Skeletal muscle satellite cell (primary cell): ENCODE measurements around the gene MVB12B.

Source experiments
- H3K27me3 ChIP-seq: 2 replicates; pipeline ENCODE4 v1.7.0; 2013; ENCODE audit warnings: low read length; ENCODE audit not compliant: control insufficient read depth, insufficient read depth
- H3K36me3 ChIP-seq: 2 replicates; pipeline ENCODE4 v1.7.0; 2013; ENCODE audit warnings: mild to moderate bottlenecking, control low read depth, low read length; ENCODE audit not compliant: insufficient read depth
- H3K4me1 ChIP-seq: 2 replicates; pipeline ENCODE4 v1.7.0; 2013; ENCODE audit warnings: low read length; ENCODE audit not compliant: control insufficient read depth, insufficient read depth
- H3K4me2 ChIP-seq: 2 replicates; pipeline ENCODE4 v1.7.0; 2013; ENCODE audit warnings: mild to moderate bottlenecking, low read length
- H3K4me3 ChIP-seq: 2 replicates; pipeline ENCODE4 v1.7.0; 2013; ENCODE audit warnings: low read length
- H3K9ac ChIP-seq: 2 replicates; pipeline ENCODE4 v1.7.0; 2013; ENCODE audit warnings: mild to moderate bottlenecking, low read depth, low read length, moderate library complexity
- H3K9me3 ChIP-seq: replicated peaks from 2 replicates; pipeline ENCODE4 v1.7.0; 2013; ENCODE audit warnings: mild to moderate bottlenecking, control low read depth, low read length

The MVB12B gene

DNA sequence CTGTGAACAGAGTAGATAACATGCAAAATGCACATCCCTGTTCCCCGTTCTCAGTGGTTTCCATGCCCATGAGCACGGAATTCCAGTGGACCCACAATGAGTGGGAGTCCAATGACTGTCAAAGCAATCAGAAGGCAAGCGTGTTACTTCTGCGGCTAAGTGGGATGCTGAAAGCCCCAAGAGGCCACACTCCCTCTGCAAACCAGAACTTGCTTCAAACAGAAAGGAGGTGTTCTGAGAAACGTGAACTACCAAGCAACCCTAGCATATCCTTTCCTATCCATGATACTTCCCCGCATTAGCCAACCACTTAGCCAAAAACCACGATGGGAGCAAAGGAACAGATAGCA, 21.7 kb upstream of the MVB12B start:
- Histone ChIP-seq H3K27me3 (peaks cover 56% of the 10 kb centered on the region), H3K4me3 (no peak overlapping the region), H3K4me2 (no peak overlapping the region), H3K9me3 (no peaks in the 10 kb centered on the region), H3K36me3 (no peaks in the 10 kb centered on the region), H3K4me1 (no peaks in the 10 kb centered on the region), H3K9ac (no peak overlapping the region)

DNA sequence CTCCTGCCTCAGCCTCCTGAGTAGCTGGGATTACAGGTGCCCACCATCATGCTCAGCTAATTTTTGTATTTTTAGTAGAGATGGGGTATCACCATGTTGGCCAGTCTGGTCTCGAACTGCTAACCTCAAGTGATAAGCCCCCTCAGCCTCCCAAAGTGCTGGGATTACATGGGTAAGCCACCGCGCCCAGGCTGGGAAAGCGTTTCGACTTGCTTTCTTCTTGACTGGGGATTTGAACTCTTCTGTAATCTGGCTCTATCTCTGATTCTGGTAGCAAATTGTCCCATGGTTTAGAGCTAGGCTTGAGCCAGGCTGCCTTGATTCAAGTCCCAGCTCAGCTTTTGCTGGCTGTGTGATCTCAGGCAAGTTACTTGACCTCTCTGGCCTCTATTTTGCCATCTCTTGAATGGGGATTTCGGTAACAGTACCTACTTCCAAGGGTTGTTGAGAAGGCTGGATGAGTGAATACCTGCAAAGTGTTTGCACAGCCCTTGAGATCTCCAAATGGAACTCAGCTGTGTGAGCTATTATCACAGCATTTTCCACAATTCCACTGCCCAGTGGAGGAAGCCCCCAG, 20.5 kb upstream of the MVB12B start:
- Histone ChIP-seq H3K36me3 (no peaks in the 10 kb centered on the region), H3K9ac (no peak overlapping the region), H3K4me1 (no peaks in the 10 kb centered on the region), H3K9me3 (no peaks in the 10 kb centered on the region), H3K4me3 (no peak overlapping the region), H3K4me2 (no peak overlapping the region), H3K27me3 (peaks cover 52% of the 10 kb centered on the region)

DNA sequence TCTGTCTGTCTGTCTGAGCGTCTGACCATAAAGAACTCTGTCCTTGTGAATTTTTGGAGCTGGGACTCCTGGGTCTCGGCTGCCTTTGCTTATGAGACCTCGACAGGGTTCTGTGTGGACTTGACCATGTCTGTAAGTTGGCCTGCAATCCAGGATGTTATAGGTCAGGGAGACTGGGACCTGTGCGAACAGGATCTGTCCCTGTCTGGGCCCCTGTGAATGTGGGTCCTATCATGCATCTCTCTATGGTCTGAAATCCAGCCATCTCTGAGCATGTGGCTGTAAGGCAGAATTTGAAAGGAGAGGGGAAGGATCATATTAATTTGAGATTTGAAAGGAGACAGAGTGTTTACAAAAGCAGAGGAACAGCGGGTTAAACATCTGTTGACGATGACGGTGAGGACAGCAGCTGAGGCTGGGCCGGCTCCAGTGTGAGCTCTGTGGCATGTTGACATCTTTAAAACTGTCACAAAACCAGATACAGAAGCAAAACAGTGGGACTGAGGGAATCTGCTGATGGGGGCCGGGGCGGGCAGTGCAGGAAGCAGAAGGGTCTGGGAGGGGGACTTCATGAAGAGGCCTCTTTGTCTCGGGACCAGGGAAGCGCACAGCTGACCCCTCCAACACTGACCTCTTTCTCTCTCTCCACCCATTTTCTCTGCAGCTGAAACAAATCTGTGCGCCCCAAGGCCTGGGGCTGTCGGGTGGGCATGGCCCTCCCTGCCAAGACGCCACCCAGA, 19.1 kb upstream of the MVB12B start:
- Histone ChIP-seq H3K4me3 (no peak overlapping the region), H3K36me3 (no peaks in the 10 kb centered on the region), H3K9ac (no peak overlapping the region)

DNA sequence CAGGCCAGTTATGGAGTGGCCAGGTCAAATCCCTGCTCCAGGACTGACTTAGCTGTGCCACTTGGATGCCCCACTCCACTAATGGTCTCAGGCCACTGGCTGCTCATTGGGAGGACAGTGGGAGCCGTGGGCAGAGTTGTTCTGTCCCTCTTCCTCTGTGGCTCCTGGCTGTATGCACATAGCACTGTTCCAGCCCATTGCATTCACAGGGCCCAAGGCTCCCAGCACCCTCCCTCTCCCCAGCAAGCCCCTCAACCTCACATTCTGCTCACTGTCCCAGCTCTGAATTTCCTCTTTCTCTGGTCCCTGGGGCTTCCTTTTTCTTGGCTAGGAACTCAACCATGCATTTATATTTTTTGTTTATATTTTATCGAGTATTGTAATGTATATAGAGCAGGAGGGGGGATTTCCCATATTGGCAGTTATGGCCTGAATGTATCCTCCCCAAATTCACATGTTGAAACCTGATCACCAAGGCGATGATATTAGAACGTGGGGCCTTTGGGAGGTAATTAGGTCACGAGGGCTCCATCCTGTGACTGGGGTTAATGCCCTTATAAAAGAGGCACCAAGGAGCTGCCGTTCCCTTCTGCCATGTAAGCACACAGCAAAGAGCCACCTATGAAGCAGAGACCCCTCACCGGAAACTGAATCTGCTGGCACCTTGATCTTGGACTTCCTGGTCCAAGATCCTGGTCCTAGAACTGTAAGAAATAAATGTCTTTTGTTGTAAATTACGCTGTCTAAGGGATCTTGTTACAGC, 17.0 kb upstream of the MVB12B start:
- no peaks in the 10 kb centered on the region for H3K36me3 ChIP-seq
- H3K4me2 ChIP-seq, result no peak overlapping the region
- H3K9me3 ChIP-seq, result no peaks in the 10 kb centered on the region
- H3K27me3 ChIP-seq, result peaks cover 54% of the 10 kb centered on the region
- no peaks in the 10 kb centered on the region for H3K4me1 ChIP-seq
- no peak overlapping the region for H3K4me3 ChIP-seq
- H3K9ac ChIP-seq, result no peak overlapping the region

More for the DNA sequence above, 19.1 kb upstream of the MVB12B start:
- Histone ChIP-seq H3K4me1 (no peaks in the 10 kb centered on the region), H3K4me2 (no peak overlapping the region), H3K9me3 (no peaks in the 10 kb centered on the region), H3K27me3 (peaks cover 55% of the 10 kb centered on the region)

DNA sequence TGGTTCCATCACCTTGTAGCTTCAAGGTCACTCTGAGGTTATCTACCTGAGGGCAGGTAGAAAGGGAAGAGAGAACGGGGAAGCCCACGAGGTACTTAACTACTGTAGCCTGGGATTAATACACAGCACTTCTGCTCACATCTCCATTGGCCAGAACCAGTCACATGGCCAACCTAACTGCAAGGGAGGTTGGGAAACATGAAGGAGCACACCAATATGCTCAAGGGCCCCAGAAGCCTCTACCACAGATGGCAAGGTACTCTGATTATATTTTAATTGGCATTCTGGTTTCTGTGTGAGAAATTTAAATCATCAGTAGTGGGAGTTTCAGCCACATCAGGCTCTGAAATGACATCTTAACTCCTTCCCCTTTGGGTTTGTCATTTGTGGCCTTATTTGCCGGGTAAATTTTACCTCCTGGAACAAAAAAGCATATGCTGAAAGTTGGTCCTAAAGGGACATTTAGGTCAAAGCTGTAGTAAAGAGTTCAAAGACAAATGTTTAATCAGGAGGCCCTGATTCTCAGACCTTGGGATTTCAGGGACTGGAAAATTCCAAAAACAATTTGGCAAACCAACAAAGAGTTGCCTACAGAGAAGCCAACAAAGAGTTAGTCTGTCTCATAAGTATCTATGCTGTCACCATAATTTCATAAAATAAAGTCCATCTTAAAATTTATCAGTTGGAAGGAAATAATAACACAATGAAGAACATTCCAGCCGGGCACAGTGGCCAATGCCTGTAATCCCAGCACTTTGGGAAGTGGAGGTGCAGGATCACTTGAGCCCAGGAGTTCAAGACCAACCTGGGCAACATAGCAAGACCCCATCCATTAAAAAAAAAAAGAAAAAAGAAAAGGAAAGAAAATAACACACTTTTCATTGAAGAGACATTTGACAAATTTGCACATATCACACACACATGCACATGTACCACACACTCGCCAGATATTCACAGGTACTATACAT, 13.8 kb upstream of the MVB12B start:
- Histone ChIP-seq H3K9me3 (no peaks in the 10 kb centered on the region), H3K4me3 (no peak overlapping the region), H3K4me1 (no peaks in the 10 kb centered on the region), H3K4me2 (no peak overlapping the region), H3K27me3 (peaks cover 45% of the 10 kb centered on the region), H3K36me3 (no peaks in the 10 kb centered on the region), H3K9ac (no peak overlapping the region)

DNA sequence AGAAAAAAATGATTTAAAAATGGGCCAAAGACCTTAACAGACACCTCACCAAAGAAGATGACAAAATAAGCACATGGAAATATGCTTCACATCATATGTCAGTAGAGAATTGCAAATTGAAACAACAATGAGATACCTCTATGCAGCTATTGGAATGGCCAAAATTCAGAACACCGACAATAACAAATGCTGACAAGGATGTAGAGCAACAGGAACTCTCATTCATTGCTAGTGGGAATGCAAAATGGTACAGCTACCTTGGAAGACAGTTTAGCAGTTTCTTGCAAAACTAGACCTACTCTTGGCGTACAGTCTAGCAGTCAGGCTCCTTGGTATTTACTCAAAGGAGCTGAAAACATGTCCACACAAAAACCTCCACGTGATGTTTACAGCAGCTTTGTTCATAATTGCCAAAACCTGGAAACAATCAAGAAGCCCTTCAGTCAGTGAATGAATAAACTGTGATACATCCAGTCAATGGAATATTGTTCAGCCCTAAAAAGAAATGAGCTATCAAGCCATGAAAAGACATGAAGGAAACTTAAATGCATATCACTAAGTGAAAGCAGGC, 10.5 kb upstream of the MVB12B start:
- Histone ChIP-seq H3K4me2 (no peak overlapping the region), H3K4me3 (no peak overlapping the region), H3K9ac (no peak overlapping the region), H3K27me3 (peaks cover 34% of the 10 kb centered on the region), H3K36me3 (no peaks in the 10 kb centered on the region), H3K9me3 (no peaks in the 10 kb centered on the region), H3K4me1 (no peaks in the 10 kb centered on the region)

DNA sequence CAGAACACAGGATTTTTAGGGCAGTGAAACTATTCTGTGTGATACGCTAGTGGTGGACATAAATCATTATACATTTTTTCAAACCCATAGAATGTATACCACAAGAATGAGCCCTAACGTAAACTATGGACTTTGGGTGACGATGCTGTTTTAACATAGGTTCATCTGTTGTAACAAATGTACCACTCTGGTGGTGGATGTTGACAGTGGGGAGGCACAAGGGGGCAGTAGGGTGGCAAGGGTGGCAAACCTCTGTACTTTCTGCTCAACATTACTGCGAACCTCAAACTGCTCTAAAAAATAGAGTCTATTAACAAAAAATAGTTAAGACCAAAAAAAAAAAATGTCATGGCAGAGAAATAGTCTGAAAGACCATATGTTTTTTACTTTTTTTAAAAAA, 9.1 kb upstream of the MVB12B start:
- Histone ChIP-seq H3K9me3 (no peaks in the 10 kb centered on the region), H3K4me1 (no peaks in the 10 kb centered on the region), H3K36me3 (no peaks in the 10 kb centered on the region)

DNA sequence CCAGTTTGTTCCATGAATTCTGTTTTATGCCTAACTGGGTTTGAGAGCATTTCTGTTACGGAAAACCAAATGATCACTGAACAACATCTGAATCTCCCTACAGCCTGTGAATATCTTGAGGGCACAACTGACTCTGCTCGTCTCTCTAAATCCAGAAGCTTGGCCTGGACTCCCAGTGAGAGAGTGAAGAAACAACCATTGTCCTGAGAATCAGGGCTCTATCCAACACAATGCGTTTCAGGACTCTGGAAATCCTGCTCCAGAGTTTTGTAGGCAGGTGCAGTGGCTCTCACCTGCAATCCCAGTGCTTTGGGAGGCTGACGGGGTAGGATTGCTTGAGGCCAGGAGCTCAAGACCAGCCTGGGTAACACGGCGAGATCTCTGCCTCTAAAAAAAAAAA, 7.8 kb upstream of the MVB12B start:
- Histone ChIP-seq H3K4me2 (no peak overlapping the region), H3K9me3 (no peaks in the 10 kb centered on the region), H3K9ac (no peak overlapping the region)

More for the DNA sequence above, 9.1 kb upstream of the MVB12B start:
- Histone ChIP-seq H3K4me3 (no peak overlapping the region), H3K9ac (no peak overlapping the region), H3K27me3 (peaks cover 31% of the 10 kb centered on the region), H3K4me2 (no peak overlapping the region)

DNA sequence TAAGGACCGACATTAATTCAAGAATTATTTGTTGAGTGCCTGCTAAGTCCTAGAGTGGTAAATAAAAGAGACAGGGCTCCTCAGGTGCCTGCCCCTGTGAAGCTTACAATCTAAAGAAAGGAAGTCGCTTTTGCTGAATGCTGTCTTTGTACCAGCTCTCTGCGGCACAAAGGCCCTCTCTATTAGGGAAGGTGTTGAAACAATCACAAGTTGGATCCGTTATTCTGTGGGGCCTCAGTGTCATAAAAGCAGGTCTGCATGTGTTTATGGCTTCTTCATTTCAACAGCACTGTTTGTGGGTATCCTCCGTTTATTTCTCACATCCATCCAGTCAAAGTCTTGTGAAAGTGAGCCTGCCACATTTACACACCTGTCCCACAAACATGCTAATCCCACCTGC, 7.0 kb upstream of the MVB12B start:
- Histone ChIP-seq H3K4me1 (no peaks in the 10 kb centered on the region), H3K4me2 (no peak overlapping the region), H3K9ac (no peak overlapping the region), H3K36me3 (no peaks in the 10 kb centered on the region), H3K9me3 (no peaks in the 10 kb centered on the region), H3K27me3 (peaks cover 21% of the 10 kb centered on the region), H3K4me3 (no peak overlapping the region)

More for the DNA sequence above, 7.8 kb upstream of the MVB12B start:
- no peaks in the 10 kb centered on the region for H3K4me1 ChIP-seq
- H3K27me3 ChIP-seq, result peaks cover 21% of the 10 kb centered on the region
- H3K4me3 ChIP-seq, result no peak overlapping the region
- H3K36me3 ChIP-seq, result no peaks in the 10 kb centered on the region

DNA sequence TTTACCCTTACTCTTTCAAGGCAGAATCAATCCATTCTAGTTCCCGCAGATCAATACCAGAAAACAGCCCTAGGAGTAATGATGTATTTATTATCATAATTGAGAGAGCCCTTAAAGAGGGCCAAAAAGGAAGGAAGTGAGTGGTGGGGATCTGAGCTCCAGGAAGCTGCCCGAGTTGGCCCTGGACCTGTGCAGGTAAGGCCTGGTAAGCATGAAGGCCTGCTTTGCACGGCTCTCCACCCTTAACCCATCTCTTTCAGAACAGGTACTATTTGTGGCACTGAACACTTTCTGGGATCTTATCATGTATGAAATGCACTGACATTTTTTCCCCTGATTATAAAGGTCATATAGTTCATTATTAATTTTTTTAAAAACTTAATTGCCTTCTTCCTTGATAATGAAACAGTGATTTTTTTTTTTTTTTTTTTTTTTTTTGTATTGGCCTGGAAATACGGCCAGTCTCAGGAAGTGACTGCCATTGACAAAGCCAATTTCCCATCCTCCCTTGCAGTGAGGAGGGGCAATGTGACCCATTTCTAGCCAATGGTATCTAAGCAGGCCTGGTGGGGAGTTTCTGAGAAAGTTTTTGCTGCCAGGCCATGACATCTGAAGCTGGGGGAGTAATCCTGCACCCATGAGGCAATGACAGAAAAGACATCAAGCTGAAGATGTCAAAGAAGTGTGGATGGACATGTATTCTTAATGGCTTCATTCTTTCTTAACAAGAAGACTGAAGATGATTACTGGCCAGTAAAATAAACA, 6.3 kb upstream of the MVB12B start:
- Histone ChIP-seq H3K4me2 (no peak overlapping the region), H3K9ac (no peak overlapping the region), H3K4me3 (no peak overlapping the region), H3K4me1 (no peaks in the 10 kb centered on the region), H3K27me3 (peaks cover 14% of the 10 kb centered on the region), H3K36me3 (no peaks in the 10 kb centered on the region), H3K9me3 (no peaks in the 10 kb centered on the region)
